GM11168 (cell line): ENCODE measurements around the gene KPTN.

ENCODE experiments used
- in situ Hi-C: fragments of 300-500 bp; cut with MboI; formaldehyde crosslinking; loops from one replicate; pipeline ENCODE4 v1.12.0; 2022; ENCODE audit warnings: low sequenced_read_pairs; ENCODE audit not compliant: unreplicated experiment

Gene KPTN

DNA sequence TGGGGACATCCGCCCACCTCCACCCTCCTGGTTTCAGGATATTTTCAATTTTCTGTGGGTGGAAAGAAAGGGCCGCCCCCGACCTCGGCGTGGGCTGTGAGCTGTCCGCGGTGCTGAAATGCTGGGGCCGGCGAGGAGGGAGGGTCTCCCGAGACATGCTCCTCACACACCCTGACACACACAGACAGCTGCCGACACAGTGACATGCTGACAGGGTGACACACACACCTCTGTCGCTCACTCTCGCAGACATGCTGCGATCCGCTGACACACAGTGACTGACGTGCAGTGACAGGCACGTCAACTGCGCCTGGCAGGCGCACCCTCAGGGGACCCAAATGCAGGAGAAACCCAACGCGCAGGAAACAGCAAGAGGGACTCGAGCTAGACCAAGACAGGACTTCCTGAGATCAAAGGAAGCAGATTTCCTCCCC lies 39.6 kb downstream of the KPTN start:
- in situ Hi-C loops = no loop called here

DNA sequence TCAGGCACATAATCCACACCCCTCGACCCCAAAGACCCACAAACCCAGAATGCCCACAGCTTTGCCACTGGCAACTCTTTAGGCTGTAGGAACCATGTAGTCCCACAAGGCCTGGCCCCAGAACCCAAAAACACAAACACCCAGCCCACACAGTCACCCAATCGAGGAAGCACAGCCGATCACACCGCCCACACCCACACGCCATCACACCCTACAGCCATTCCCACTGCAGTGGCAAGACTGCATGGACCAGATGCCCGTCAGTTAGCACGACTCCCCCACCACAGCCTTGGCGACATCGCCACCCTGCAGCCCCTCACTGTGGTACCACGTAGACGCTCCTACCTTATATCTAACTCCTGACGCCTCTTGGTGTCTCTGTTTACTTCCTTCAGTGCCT lies 40.7 kb downstream of the KPTN start:
- in situ Hi-C loops = no loop called here

DNA sequence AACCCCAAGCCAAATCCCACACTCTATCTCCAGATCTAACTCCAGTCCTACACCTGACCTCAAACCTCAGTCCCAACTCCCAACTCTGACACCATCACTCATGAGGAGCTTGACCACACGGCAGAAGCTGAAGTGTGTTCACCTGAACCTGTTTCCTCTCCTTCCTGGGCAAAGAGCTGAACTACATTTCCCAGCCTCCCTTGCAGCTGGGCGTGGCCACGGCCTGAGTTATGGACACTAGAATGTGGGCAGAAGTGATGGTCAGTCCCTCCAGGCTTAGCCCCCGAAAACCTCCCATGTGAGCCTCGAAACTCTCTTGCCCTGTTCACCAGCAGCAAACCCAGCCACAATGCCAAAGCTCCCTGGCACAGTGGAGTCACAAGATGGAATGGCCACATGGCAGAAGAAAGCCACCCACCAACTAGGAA lies 45.2 kb downstream of the KPTN start:
- in situ Hi-C loops = loop anchor here (5.0 kb wide), 2 partner anchors 33 to 253 kb away; partner anchors contain the start of gene SLC8A2

DNA sequence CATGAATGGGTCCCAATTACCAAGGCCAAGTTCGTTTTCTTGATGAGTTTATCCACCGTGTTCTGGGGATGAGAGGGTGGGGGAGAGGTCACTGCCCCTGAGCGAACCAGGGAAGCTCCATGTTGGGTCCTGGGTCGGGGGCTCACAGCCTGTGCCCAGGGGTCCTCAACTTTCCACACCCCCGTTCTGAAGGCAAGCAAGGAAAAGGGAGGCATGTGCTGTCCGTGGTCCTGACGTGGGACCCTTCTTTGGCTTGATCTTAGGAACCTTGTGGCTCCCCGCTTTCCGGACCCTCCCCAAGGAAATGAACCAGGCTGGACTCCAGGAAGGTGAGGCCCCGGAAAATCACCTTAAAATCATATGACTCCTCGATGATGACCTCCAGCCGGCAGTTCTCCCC lies 46.5 kb downstream of the KPTN start:
- in situ Hi-C loops = loop anchor here (5.0 kb wide), 2 partner anchors 35 to 255 kb away; partner anchors contain the start of gene SLC8A2

DNA sequence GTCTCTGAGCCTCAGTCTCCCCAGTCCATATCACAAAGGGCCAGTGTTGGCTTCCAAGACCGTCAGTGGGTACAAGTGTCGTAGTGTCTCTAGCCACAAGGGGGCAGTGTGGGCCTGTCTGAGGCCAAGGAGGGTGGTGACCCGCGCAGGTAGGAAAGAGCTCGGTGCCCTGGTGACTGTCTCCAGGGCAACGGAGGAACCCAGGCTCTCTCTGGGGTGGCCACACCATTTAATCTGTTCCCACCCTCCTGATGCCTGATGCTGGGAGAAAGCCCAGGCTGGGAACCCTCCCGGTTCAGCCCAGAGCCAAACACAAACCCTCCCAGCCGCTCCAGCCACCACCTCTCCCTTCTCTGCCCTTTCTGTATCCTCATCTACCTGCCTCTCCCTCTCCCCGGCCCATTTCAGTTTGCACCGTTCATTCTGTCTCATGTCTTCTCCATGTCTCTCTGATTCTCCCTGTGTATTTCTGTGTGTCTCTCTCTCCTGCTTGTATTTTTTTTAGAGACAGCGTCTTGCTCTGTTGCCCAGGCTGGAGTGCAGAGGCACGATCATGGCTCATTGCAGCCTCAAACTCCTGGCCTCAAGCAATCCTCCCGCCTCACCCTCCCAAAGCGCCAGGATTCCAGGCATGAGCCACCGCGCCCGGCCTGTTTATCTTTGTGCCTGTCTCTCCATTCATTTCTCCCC lies 47.2 kb downstream of the KPTN start:
- in situ Hi-C loops = loop anchor here (5.0 kb wide), 2 partner anchors 35 to 255 kb away; partner anchors contain the start of gene SLC8A2

DNA sequence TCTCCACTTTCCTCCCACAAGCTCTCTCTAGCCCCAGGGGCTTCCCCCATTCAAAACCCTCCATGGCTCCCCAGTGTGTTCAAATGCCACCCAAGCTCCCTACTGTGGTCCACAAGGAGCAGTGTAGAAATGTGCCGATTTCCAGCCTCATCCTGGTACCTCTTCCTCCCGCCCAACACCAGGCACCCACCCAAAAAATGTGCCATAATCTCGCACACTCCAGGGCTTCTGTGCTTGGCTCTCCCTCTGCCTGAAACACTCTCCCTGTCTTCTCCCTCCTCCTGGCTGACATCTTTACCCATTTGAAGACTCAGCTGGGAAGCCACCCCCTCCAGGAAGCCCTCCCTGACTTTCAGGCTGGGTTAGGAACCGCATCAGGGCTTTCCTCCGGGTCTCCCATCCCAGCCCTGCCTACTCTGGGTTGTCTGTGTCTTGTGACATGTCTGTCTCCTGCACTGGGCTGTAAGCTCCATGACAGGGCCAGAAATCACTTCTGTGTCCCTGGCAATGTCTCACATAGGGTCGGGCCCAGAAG lies 48.1 kb downstream of the KPTN start:
- in situ Hi-C loops = loop anchor here (5.0 kb wide), 2 partner anchors 36 to 256 kb away; partner anchors contain the start of gene SLC8A2

DNA sequence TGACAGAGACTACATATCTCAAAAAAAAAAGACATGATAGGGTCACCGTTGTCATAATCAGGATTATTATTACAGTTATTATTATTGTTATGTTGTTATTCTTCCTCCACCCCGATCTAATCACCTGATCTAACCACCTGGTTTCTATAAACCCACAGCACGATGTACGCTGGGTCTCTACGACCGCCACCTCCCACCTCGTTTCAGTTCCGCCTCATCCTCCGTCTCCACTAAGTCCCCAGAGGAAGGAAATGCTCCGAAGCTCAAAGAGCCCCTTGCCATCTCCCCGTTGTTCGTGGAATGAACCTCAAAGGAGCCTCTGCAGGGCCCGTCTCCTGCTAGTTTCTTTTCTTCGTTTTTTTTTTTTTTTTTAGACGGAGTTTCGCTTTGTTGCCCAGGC lies 48.8 kb downstream of the KPTN start:
- in situ Hi-C loops = loop anchor here (5.0 kb wide), 2 partner anchors 37 to 257 kb away; partner anchors contain the start of gene SLC8A2

DNA sequence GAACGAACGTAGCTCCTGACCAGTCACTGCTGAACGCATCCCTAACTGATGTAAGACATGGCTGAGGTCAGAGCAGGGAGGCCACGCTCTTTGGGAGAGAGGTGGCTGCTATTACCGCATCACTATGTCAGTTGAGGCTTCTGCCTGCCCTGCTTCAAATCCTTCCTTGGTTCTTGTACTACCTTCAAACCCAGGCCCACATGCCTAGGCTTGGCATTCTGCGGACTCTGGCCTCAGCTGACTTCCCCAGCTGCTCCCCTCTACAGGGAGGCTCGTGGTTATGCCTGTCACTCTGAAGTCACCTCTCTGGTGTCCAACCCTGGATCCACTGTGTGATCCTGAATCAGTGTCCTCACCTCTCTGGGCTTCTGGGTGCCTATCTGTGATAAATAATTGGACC lies 49.9 kb downstream of the KPTN start:
- in situ Hi-C loops = no loop called here

DNA sequence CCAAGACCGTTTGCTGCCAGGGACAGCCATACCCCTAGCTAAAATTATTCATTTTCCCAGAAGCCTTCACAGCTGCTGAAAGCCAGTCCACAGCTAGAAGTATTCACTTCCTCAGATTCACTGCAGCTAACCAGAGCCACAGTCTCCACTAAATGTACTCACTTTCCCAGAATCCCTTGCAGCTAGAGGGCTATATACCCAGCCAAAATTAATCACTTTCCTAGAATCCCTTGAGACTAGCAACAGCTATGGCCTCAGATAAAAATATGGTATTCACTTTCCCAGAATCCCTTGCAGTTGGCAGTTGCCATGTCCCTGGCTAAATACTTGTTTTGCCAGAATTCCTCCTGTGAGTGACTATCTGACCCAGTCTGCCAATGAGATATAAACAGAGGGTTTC lies 50.9 kb downstream of the KPTN start:
- in situ Hi-C loops = no loop called here

DNA sequence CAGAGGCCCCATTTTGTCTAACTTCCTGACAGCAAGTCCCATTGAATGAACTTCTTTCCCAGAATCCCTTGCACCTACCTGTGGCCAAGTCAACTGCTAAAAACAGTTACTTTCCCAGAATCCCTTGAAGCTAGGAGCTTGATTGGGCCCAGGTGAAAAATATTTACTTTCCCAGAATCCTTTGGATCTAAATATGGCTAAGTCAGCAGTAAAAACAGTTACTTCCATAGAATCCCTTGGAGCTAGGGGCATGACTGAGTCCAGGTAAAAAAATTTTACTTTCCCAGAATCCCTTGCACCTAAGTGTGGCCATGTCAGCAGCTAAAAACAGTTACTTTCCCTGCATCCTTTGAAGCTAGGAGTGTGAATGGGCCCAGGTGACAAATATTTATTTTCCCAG lies 51.5 kb downstream of the KPTN start:
- in situ Hi-C loops = no loop called here

DNA sequence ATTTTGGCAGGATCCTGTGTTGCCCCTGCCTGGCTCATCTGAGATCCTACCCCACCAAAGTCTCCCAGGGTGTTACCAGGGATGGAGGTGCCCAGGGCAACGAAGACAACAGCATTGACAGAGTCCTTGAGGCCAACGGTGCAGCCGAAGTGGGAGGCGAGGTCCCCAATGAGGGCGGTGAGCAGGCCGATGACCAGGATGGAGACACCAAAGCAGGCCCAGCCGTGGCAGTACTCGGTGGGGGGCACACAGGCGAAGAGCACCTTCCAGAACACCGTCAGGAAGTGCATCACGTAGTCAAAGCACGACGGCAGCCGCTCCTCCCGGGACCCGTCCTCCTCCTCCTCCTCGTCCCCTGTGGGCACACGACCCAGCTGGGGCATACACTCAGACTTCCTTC lies 51.9 kb downstream of the KPTN start:
- in situ Hi-C loops = no loop called here

DNA sequence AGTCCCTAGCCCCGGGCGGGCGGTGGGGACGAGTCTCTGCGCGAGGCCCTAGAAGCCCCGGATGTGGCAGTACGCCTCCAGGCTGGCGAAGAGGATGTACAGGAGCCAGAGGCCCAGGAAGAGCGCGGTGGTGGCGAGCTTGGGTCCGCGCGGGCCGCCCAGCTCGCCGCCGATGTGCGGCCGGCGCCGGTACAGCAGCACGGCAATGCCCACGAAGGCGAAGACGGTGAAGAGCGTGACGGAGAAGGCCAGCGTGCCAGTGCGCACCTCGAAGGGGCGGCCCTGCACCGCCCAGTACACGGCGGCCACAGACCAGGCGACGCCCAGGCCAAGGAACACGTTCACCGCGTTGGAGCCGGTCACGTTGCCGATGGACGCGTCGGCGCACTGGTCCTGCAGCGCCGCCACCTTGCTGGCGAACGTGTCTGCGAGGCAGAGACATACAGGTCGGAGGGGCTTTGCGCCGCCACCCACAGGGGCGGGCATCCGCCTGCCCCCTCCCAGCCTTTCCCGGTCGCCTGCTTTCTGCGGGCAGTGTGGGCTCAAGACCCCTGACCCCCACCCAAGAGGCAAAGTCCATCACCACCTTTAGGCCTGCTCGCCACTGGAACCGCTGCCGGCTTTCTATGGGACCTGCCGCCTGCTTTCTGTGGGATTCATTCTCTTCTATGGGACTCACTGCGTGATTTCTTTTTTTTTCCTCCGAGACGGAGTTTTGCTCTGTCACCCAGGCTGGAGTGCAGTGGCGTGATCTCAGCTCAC lies 53.8 kb downstream of the KPTN start:
- in situ Hi-C loops = no loop called here

DNA sequence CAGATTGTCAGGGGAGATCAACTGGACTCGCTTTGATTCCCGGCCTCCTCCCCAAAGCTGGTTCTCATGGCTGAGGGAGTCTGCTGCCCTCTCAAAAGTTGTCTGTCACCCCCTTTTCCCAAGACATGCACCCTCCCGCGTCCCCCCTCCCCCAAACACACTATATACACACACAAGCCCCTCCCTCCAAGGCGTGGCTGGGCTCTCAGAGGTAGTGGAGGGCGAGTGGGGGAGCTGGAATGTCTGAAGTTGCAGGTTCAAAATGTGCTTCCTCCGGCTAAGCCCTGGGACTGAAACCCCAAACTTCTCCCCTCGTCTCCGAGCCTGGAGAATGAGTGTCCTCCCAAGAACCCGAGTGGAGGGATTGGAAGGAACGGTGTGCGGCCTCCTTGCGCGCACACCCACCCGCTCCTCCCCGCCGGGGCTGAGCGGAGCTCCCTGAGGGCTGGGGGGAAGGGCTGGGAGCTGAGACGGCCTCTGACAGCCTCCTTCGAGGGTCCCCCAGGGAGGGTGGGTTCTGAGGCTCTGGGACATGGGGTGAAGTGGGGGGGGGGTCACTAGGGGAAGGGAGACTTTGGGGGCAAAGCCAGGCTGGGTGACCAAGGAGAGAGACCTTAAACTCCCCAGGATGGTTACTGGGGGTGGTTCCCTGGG lies 54.8 kb downstream of the KPTN start:
- in situ Hi-C loops = no loop called here

DNA sequence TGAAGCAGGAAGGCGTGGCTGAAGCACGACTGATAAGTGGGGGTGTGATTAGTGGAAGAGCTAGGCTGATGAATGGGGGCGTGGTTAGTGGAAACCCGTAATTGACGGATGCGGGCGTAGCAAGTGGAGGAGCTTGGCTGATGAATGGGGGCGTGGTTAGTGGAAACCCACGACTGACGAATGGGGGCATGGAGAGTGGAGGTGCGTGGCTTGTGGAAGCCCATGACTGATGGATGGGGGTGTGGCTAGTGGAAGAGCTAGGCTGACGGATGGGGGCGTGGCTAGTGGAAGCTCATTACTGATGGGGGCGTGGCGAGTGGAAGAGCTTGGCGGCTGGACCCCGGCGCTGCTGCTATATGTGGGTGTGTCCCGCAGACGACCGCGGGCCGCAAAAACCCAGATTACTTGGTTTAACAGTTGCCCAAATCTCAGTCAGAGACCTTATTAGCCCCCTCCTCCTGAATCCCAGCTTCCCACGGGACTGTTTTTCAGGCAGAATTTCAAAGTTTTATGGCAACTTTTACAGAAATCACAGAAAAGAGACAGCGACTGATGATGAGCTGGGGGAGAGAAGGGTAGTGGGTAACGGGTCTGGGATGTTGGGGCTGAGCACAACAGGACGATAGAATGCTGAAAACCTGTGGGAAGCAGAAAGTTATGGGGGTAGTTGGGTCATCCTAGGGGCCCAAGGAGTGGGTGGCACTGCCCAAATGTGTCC lies 55.7 kb downstream of the KPTN start:
- in situ Hi-C loops = no loop called here

DNA sequence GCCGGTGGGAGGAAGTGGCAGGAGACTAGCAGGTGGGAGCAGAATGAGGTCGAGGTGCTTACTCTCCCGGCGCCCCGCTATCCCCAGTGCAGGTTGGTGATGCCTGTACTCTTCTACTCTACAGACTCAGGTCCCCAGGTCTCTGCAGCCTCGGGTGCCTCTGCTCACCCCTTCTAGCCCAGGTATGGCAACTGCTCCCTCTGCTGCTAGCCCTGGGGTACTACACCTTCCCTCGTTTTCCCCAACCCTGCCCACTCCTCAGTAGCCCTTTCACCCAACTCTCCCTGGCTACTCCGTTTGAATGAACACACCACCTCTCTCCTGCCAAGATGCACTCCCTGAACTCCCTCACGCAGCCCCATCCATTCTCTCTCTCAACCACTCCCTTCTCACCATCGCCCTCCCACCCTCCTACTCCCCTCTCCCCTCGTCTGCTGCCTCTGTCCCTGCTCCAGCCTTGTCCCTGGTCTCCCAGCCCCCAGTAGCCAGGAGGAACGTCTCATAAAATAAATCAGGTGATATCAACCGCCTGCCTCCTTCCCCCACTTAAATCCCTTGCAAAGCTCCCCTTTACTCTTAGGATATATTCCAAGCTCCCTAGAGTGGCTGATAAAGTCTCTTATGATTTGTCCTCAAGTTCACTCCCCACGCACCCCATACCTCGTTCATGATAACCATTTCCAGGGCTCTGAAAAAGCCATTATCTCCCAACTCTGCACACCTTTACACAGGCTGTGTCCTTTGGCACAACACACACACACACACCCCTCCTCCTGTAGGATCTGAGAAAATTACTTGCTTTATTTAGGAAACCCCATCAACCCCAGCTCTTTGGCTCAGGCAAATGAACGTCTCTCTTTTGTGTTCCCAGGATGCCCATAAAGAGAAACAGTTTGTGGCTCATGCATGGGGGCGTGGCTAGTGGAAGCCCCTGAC lies 56.5 kb downstream of the KPTN start:
- in situ Hi-C loops = no loop called here
